SK-N-SH (cell line): ENCODE results near the gene FAM9C. TPM values are rescaled to one million over a fixed set of nuclear protein-coding genes. Genes with fewer than 3 reads are reported as not detected.

Experiments used
- CTCF ChIA-PET: fragments of 300-600, 350-600 bp; formaldehyde crosslinking; extraction: SDS; loops from one replicate; lab custom pipeline; 2021; lab: Yijun Ruan, JAX
- POLR2A ChIA-PET: fragments of 350-600 bp; sonication (Branson Sonifier 250); formaldehyde crosslinking; extraction: SDS; loops from one replicate; lab custom pipeline; 2020; ENCODE audit warnings: antibody characterized with exemption, inconsistent platforms; lab: Yijun Ruan, JAX
- DNase-seq: peaks from one replicate; pipeline ENCODE4 v3.0.0; 2012
- H2AFZ ChIP-seq: fragments of 200-600 bp; sonication (generic); 2 replicates; pipeline ENCODE4 v1.8.1; 2016; ENCODE audit warnings: antibody characterized with exemption, mild to moderate bottlenecking, low read depth
- H3F3A ChIP-seq: fragments of 200-600 bp; sonication (generic); replicated peaks from 2 replicates; pipeline ENCODE3; 2016; ENCODE audit warnings: antibody characterized with exemption, mild to moderate bottlenecking; ENCODE audit not compliant: insufficient read depth
- H3K27ac ChIP-seq, 2 experiments: fragments of 200-500 bp in 1 of 2; fragments of 200-600 bp in 1 of 2; sonication (Bioruptor generic) in 1 of 2; sonication (generic), shearing (Covaris generic) in 1 of 2; 2 replicates each; pipeline versions ENCODE4 v1.5.1 to v1.6.1; 2014 to 2016; ENCODE audit warnings: low read depth in 2 of 2, inconsistent platforms in 1 of 2, low read length in 1 of 2, mild to moderate bottlenecking in 1 of 2, mixed read lengths in 1 of 2
- H3K27me3 ChIP-seq: fragments of 200-600 bp; sonication (generic), shearing (Covaris generic); 2 replicates; pipeline ENCODE4 v1.6.1; 2016; ENCODE audit warnings: mixed run types; ENCODE audit not compliant: insufficient read depth
- H3K36me3 ChIP-seq, 2 experiments: fragments of 200-500 bp in 1 of 2; fragments of 200-600 bp in 1 of 2; sonication (Bioruptor generic) in 1 of 2; sonication (generic) in 1 of 2; replicated peaks in 1 of 2; 2 replicates each; pipeline versions ENCODE3 to v1.5.1; 2014 to 2016; ENCODE audit warnings: low read length in 1 of 2, mild to moderate bottlenecking in 1 of 2; ENCODE audit not compliant: insufficient read depth in 2 of 2, control insufficient read depth in 1 of 2
- H3K4me1 ChIP-seq, 2 experiments: fragments of 200-500 bp in 1 of 2; fragments of 200-600 bp in 1 of 2; sonication (Bioruptor generic) in 1 of 2; sonication (generic), shearing (Covaris generic) in 1 of 2; 2 replicates each; pipeline versions ENCODE4 v1.5.1 to v1.6.1; 2014 to 2016; ENCODE audit warnings: low read depth in 1 of 2, low read length in 1 of 2, mixed run types in 1 of 2; ENCODE audit not compliant: insufficient read depth in 2 of 2, control insufficient read depth in 1 of 2
- H3K4me2 ChIP-seq: fragments of 200-600 bp; sonication (generic), shearing (Covaris generic); 2 replicates; pipeline ENCODE4 v1.6.1; 2017; ENCODE audit warnings: mixed run types
- H3K4me3 ChIP-seq, 2 experiments: fragments of 200-500 bp in 1 of 2; fragments of 200-600 bp in 1 of 2; sonication (Bioruptor generic) in 1 of 2; sonication (generic), shearing (Covaris generic) in 1 of 2; 2 replicates each; pipeline versions ENCODE4 v1.5.1 to v1.8.1; 2014 to 2016; ENCODE audit warnings: low read depth in 2 of 2, inconsistent platforms in 1 of 2, low read length in 1 of 2, mild to moderate bottlenecking in 1 of 2, mixed read lengths in 1 of 2, moderate library complexity in 1 of 2
- H3K79me2 ChIP-seq: fragments of 200-600 bp; sonication (generic); 2 replicates; pipeline ENCODE4 v1.8.1; 2017; ENCODE audit warnings: mild to moderate bottlenecking; ENCODE audit not compliant: insufficient read depth
- H3K9ac ChIP-seq: fragments of 200-600 bp; sonication (generic); 2 replicates; pipeline ENCODE4 v1.6.1; 2017; ENCODE audit warnings: mixed run types
- H3K9me2 ChIP-seq: fragments of 200-600 bp; sonication (generic); 2 replicates; pipeline ENCODE4 v1.6.1; 2017; ENCODE audit warnings: mixed run types
- H3K9me3 ChIP-seq: fragments of 200-600 bp; sonication (generic); 2 replicates; pipeline ENCODE4 v1.6.1; 2017; ENCODE audit warnings: mixed run types, mild to moderate bottlenecking, moderate library complexity
- H4K20me1 ChIP-seq: fragments of 200-600 bp; sonication (generic); 2 replicates; pipeline ENCODE4 v1.6.1; 2017; ENCODE audit warnings: mild to moderate bottlenecking, mixed run types; ENCODE audit not compliant: insufficient read depth
- CHD2 ChIP-seq: fragments of 150-350 bp; IDR thresholded peaks from 2 replicates; pipeline ENCODE4 v1.6.1; 2018; ENCODE audit warnings: low read length; ENCODE audit not compliant: partially characterized antibody
- CTCF ChIP-seq: fragments of 200-600 bp; sonication (generic); IDR thresholded peaks from 2 replicates; pipeline ENCODE4 v1.6.1; 2017; ENCODE audit warnings: antibody characterized with exemption, mild to moderate bottlenecking, moderate library complexity
- EP300 ChIP-seq, 2 experiments: IDR thresholded peaks; 2 replicates each; pipeline versions ENCODE4 v1.4.0 to v1.6.1; 2012; ENCODE audit warnings: borderline replicate concordance in 1 of 2, low read depth in 1 of 2, low read length in 1 of 2
- FOSL2 ChIP-seq: IDR thresholded peaks from 2 replicates; pipeline ENCODE4 v1.4.0; 2012; ENCODE audit warnings: low read depth, mild to moderate bottlenecking, moderate library complexity, borderline replicate concordance
- FOXJ3 ChIP-seq: sonication (generic); formaldehyde crosslinking; IDR thresholded peaks from 2 replicates; pipeline ENCODE4 v1.5.1; 2020; ENCODE audit warnings: mild to moderate bottlenecking, missing genetic modification reagents
- IRF3 ChIP-seq: fragments of 150-350 bp; IDR thresholded peaks from 2 replicates; pipeline ENCODE4 v1.6.1; 2016; ENCODE audit warnings: mild to moderate bottlenecking, low read depth, low read length
- NFIC ChIP-seq: IDR thresholded peaks from 2 replicates; pipeline ENCODE4 v1.4.0; 2012; ENCODE audit warnings: borderline replicate concordance
- POLR2AphosphoS5 ChIP-seq: IDR thresholded peaks from 2 replicates; pipeline ENCODE4 v1.6.1; 2012; ENCODE audit warnings: low read depth, low read length
- RFX5 ChIP-seq: IDR thresholded peaks from 2 replicates; pipeline ENCODE4 v1.6.1; 2012; ENCODE audit warnings: mild to moderate bottlenecking, improper control_type of control experiment, low read length
- SMC3 ChIP-seq: IDR thresholded peaks from 2 replicates; pipeline ENCODE4 v1.6.1; 2012; ENCODE audit warnings: low read depth, low read length, improper control_type of control experiment
- TAF1 ChIP-seq: IDR thresholded peaks from 2 replicates; pipeline ENCODE4 v1.6.1; 2012; ENCODE audit warnings: low read depth, mild to moderate bottlenecking, low read length, moderate library complexity, borderline replicate concordance
- TEAD4 ChIP-seq: IDR thresholded peaks from 2 replicates; pipeline ENCODE4 v1.4.0; 2012; ENCODE audit warnings: mild to moderate bottlenecking, borderline replicate concordance; ENCODE audit not compliant: insufficient read depth
- WGBS: methylation state at CpG from one replicate; pipeline ENCODE4 v1.1.6; 2017; ENCODE audit warnings: low lambda C conversion rate; 5-methylcytosine and 5-hydroxymethylcytosine counted together
- polyA plus RNA-seq, 3 experiments: library from polyadenylated mRNA; depleted of rRNA; stranded (reverse); fragments of >200 nt; gene quantifications; 2 replicates each; pipeline ENCODE4 v1.2.3, GENCODE V29; 2012

The FAM9C gene
- polyA plus RNA-seq, 1 of the 3 experiments (the other 2 are of a cell fraction), result 2.6 TPM

GRCh38 chrX:13043938-13044337 is 482 bp downstream of the FAM9C start (continued):
- no peak for TF ChIP-seq TEAD4
- TF ChIP-seq RFX5, result no peak
- TF ChIP-seq POLR2AphosphoS5, result no peak
- TF ChIP-seq TAF1, result no peak
- TF ChIP-seq FOSL2, result no peak
- no peak for TF ChIP-seq EP300 (IDR thresholded peaks at IDR 0.05; ENCODE audit: borderline replicate concordance in 1 of 2, low read depth in 1 of 2, low read length in 1 of 2)

- DNase-seq, result no peak
- H3K79me2 ChIP-seq, result no peaks in the 10 kb centered on the region
- CTCF ChIA-PET, result interaction anchor here (0.9 kb wide), 2 partner anchors 23 to 131 kb away, joined by 3 read pairs; no protein-coding TSS in a partner anchor
- H3K36me3 ChIP-seq, result no peaks in the 10 kb centered on the region
- H2AFZ ChIP-seq, result no peak overlapping the region
- H3F3A ChIP-seq, result peaks cover 8% of the 10 kb centered on the region
- no peaks in the 10 kb centered on the region for H3K27me3 ChIP-seq
- WGBS, result 64% methylated on average over 10 of the region's 10 CpGs
- H3K4me2 ChIP-seq, result no peak overlapping the region
- H3K4me3 ChIP-seq, result no peak overlapping the region
- H4K20me1 ChIP-seq, result no peaks in the 10 kb centered on the region
- peaks cover 0 to 3% of the 10 kb centered on the region in 2 experiments; a peak in 1 of 4 replicates for H3K4me1 ChIP-seq
- H3K9me3 ChIP-seq, result no peaks in the 10 kb centered on the region
- TF ChIP-seq NFIC (peak; percentile 49), CHD2 (no peak)
- no peak overlapping the region for H3K27ac ChIP-seq
- POLR2A ChIA-PET, result no interaction called here
- no peak overlapping the region for H3K9ac ChIP-seq
- H3K9me2 ChIP-seq, result no peaks in the 10 kb centered on the region
Measured at GRCh38 chrX:13043138-13043537, 1.3 kb downstream of the FAM9C start.

GRCh38 chrX:13036896-13037295 is 7.5 kb downstream of the FAM9C start:
- no peak overlapping the region for H3K27ac ChIP-seq
- no peaks in the 10 kb centered on the region for H3K36me3 ChIP-seq
- no peaks in the 10 kb centered on the region for H3K79me2 ChIP-seq
- H3K9ac ChIP-seq, result no peak overlapping the region
- no peaks in the 10 kb centered on the region for H4K20me1 ChIP-seq
- H2AFZ ChIP-seq, result no peak overlapping the region
- WGBS, result 57% methylated on average over 3 of the region's 3 CpGs
- H3K4me2 ChIP-seq, result no peak overlapping the region
- no peak overlapping the region for H3K4me3 ChIP-seq
- ChIA-PET POLR2A (no interaction called here), CTCF (no interaction called here)
- DNase-seq, result no peak
- H3K4me1 ChIP-seq, result no peaks in the 10 kb centered on the region; a peak in 1 of 4 replicates
- H3K9me2 ChIP-seq, result no peaks in the 10 kb centered on the region
- TF ChIP-seq NFIC (no peak), CTCF (no peak), EP300 (IDR thresholded peaks at IDR 0.05; ENCODE audit: borderline replicate concordance in 1 of 2, low read depth in 1 of 2, low read length in 1 of 2) (no peak), RFX5 (no peak), SMC3 (no peak), FOXJ3 (CRISPR knock-in tag) (no peak), POLR2AphosphoS5 (no peak), IRF3 (no peak), FOSL2 (no peak)
- H3K27me3 ChIP-seq, result no peaks in the 10 kb centered on the region
- no peaks in the 10 kb centered on the region for H3F3A ChIP-seq
- no peaks in the 10 kb centered on the region for H3K9me3 ChIP-seq
